HG02938 (cell line): ENCODE measurements around the gene CLIC6.

ENCODE experiments used
- ATAC-seq: cut with Tn5 transposase; IDR thresholded peaks from one replicate; pipeline ENCODE4 v1.9.1; 2021; ENCODE audit warnings: mild to moderate bottlenecking, moderate library complexity; ENCODE audit not compliant: unreplicated experiment

Gene CLIC6

DNA sequence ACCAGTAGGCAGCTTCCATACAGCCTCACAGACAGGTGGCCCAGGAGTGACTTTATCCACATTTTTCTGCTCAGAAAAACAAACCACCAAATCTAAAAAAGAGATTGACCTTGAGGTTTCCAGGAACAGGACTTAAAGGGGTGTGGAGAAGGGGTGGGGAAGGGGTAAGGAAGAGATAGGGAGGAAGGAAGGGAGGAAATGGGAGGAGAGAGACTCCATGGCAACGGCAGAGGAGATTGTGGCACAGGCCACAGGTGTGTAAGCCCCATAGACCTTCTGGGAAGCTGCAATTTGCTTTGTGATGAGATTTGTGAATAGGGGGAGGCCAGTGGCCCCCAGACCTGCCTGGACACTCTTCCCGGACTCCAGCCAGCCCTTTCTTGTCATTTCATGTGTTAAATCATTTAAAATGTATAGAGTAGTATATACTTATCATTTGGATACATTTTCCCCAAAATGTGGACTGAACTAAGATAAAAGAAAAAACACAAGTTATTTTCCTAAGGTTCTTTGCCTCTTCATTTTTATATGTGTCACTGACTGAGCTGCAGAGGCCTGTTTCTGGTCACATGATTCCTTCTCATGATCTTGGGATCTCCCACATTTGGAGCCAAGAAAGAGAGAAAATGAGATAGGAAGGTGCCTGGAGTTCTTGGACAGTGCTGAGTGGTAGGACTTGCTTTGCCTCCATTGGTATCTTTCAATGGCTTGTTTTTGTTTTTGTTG, 55.5 kb downstream of the CLIC6 start:
- no peak for ATAC-seq

DNA sequence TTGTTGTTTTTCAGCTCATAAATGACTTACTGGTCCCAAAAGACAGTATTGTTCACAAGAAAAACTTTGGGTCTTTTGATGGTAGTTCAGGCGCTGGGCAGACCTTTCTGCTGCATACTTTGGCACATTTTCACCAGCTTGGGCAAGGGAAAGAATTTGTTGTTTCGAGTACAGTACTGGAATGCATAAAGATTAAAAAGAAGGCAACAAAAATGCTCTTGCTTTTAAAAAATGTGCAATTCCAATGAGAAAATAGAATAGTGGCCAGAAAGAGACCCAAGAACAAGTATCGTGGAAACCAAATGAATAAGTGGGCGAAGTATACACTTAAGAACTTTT, 56.0 kb downstream of the CLIC6 start:
- no peak for ATAC-seq

DNA sequence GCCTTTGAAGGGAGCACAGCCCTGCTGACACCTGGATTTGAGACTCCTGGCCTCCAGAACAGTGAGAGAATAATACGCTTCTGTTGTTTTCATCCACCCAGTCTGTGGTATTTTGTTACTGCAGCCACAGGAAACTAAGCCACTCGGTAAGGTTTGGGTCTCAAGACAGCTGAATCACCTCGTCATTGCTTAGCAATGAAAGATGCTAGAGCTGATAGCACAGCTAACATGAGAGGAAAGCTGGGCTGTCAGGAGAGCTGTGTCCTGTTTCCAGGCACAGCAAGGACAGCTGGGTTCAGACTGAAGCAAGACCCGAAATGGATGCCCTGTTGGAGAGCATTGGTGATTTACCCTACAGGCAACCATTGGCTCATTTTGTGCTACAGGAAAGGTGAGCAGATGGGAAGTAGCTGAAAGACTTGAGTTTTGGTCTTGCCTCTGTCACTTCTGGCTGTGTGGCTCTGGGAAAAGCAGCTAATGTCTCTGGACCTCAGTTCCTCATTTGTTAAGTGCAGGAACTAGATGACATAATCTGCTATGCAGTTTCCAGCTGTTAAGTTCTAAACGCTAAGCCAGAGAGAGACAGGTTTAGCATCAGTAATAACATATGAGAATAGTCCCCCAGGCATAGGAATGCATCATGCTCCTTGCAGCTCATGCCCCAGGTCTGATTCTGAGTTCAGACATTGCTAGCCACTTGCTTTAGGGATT, 58.0 kb downstream of the CLIC6 start:
- no peak for ATAC-seq

DNA sequence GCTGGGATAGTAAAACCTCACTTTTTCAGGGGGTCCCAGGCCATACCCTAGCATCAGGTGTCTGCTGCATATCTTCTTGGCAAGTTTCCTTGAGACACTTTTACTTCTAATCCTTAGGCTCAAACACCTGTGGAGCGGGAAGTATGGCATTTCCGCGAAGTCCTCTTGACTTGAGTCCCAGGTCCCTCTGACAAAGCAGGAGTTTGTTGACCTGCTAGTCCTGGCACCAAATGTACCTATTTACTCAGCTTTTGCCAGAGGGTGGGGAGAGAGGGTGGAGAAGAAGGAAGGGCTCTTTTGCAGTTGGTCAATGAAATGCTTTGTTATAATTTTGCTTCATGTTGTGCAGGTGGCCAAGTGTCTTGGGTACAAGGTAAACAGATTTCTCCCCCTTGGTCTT, 59.7 kb downstream of the CLIC6 start:
- ATAC-seq = no peak

DNA sequence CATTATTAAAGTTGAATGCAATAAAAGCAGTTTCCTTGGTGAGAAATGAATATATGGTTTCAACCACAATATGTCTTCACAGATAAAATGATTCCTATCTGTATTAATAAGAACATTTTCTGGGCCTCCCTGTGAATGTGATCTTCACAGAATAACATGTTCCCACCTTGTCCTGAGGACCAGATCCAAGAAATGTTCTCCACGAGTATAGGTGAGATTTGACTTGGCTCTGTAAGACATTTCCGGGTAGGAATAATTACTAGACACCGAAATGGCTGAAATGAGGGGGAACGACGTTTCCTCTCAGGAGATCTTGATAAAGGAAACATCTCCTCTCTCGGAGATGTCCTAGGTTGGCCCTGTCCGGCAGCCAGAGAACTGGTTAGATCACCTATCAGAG, 61.4 kb downstream of the CLIC6 start:
- ATAC-seq = no peak

DNA sequence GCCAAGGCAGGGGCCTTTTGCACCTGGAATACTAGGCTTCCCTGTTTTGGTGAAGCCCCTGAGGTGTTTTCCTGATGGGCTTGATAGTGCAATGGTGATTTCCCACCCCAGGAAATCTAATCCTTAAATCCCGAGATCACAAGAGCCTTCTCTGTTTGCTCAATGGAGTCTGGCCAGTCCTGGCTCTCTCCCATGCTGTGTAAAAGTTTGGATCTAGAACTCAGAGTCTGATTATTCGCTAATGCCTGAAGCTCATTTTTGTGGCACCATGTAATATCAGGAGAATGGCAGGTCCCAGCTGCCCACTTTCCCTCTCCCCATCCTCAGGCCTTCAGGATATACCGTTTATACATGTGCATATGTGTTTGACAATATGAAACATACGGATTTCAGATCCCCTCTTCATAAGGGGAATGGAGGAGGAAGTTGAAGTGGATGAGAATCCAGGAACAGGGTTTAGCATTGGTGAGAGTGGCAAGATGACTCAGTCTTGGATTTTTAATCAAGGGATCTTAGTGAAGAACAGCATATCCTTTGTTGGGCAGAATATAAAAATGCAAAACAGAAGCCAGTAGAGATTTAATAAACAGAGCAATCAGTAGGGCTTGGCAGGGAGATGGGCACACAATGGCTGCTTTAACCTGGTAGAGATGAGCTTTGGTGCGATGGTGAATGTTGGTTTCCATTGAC, 62.1 kb downstream of the CLIC6 start:
- ATAC-seq = no peak

DNA sequence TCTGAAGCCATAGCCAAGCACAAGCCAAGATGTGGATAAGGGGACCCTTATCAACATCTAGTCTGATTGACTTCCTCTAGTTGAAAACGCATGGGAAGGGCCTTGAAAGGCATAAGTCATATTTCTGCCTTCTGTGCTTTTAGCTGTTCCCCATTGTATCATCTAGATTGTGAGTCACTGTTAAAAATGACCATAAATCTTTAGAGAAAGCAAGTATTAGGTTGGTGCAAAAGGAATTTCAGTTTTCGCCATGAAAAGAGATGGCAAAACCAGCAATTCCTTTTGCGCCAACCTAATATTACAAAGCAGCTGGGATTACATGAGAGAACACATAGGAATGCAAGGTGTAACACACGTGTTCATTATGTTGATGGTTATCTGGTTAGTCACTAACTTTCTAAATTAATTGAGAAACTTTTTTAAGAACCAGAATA, 63.6 kb downstream of the CLIC6 start:
- ATAC-seq = no peak

DNA sequence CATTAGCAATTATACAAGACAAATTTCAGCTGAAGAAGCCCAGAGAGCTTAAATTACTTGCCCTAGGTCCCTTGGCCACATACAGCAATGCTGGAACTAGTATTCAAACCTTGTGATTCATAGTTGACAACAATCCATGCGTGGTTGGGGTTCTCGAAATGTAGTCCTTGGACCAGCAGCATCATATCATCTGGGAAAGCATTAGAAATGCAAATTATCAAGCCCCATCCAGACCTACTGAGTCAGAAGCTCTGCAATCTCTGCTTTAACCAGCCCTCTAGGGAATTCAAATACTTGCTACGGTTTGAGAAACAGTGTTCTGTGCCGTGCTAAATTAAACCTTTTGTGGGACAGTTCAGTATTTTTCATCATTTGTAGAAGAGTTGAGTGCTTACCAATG, 65.1 kb downstream of the CLIC6 start:
- no peak for ATAC-seq

DNA sequence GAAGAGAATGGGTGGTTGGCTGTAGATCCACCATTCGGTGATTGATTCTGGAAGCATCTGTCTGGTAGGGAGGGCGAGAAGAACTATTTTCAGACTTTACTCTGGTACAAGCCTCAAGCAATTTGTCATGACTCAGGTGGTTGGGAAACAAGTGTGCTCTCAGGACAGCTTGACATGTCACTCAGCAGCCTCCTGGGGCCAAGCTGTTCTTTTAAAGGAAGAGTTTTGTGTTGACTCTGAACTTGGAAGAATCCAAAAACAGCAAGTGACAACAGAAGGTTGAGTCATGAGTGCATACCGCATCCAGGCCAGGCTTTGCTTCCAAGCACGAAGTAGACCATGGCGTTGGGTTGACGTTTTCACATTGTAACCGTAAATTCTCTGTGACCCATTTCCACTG, 65.9 kb downstream of the CLIC6 start:
- no peak for ATAC-seq

DNA sequence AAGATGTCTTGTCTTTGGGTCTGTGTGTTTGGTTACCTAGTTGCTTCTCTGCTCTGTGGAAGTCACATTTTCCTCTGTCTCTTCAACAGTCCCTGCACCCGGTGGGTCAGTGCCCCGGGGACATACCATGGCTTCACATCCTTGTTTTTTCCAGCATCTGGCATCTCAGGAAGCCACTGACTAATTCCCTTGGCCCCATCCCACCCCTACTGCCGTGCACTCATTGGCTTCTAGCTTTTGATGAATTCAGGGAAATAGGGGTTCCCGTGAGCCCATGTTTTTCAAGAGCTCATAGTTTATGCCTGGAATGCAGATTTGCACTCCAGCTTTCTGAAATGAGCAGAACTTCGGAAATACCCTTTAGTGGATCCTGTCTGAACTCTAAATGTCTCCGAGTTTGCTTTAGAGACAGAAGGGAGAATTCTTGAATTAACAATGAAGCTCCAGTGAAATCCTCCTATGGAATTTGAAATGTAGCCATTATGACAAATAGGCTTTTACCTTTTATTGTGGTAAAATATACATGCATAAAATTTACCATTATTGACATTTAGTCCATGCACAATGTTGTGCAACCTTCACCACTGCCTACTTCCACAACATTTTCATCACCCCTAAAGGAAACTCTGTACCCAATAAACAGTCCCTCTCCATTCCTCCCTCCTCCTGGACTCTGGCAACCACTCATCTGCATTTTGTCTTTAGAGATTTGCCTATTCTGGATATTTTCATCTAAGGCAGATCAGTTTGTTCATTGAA, 67.5 kb downstream of the CLIC6 start:
- no peak for ATAC-seq

DNA sequence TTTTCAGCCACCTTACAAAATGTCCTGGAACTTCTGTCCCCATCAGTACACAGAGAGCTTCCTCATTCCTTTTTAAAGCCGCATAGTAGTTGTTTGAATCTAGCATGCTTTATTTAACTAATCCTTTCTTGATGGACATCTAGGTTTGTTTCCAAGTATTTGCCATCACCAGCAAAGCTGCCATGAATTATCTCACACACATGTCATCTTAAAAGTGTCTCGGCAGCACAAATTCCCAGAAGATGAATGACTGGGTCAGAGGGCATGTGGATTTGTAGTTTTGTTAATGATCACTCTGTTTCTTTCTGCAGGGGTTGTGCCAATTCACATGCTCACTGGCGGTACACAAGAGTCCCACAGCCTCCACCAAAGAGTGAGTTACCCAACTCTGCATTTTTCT, 68.3 kb downstream of the CLIC6 start:
- no peak for ATAC-seq

DNA sequence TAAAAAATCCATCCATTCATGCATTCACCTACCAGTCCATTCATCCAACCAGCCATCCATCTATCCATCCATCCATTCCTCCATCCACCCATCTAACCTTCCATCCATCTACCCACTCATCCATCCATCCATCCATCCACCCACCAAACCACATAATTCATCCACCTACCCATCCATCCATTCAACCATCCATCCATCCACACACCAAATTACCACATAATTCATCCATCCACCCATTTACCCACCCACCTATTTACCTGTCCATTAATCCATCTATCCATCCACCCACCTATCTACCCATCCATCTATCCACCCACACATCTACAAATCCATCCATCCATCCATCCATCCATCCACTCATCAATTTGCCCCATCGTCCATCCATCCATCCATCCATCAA, 71.4 kb downstream of the CLIC6 start:
- no peak for ATAC-seq

DNA sequence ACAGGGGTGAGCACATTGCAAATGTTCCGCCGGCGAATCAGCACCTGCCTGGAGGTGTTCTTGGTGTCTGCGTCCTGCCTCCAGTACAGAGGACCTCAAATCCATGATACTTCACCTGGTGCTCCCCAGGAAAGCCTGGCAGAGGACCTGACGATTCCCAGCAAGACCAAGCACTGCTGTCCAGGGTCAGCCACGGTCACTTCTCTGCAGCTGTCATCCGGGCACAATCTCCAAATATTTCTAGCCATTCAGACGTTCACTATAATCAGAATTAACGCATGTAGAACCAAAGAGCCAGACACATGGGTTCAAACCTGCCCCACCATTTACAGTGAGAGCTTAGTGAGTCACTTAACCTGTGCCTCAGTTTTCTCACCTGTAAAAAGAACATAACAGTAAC, 74.5 kb downstream of the CLIC6 start:
- no peak for ATAC-seq

DNA sequence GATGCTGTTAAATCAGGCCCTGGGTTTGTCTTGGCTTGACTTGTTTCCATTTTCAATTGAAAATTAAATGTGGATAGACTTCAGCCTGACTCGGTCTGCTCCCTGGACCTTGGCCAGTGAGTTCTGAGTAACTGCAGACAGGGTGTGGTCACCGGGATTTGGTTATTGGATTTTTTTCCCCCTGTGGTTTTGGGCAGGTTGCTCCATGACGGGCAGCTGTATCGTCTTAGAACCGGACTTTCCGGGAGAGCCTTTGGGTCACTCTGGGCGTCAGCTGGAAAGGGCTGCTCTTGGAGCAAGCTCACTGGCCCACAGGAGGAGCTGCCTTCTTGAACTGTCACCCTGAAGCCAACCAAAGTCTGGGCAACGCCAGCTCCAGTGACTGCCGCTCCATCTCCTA, 75.0 kb downstream of the CLIC6 start:
- no peak for ATAC-seq

DNA sequence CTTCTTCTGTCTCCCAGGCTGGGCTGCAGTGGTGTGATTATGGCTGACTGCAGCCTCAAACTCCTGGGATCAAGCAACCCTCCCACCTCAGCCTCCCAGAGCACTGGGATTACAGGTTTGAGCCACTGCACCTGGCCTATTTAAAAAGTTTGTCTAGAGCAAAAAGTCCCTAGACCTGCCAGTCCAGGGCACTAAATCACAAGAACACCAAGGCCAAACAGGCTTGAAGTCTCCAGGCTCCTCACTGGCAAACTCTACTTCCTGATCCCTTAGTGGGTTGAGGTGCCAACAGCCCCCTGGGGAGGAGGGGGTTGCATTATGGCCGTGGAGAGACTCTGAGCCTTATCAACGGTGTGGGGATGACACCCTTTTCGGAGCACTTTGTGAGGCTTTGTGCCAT, 76.0 kb downstream of the CLIC6 start:
- no peak for ATAC-seq

DNA sequence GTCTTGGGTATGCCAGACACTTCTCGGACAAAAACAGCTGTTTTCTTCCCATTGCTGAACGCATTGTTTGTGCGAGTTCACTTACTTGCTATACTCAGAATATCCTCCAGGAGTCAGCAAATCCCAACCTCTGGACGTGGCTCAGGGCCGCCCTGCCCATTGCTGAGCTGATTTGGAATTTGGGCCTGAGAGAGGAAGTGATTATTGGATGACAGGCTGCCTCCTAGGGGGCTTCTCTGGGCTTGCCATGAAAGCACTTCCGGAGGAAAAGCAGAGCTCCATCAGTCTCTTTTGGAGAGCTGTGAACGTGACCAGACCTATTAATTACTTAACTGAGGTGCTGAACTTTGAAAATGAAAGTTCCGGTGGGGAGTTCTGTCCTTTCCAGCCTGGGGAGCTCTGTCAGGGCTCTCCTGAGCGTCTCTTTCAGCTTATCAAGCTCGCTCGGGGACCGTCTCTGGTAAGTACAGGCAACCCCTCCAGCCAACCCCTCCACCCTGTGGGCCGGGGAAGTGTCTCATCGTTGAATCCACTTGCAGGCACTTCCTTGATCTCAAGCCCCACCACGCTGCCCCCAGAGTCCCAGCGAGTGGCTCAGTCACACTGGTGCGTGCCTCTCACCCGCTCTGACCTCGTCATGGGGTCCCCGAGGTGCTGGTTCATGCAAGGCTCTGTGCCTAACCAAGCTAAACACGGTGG, 76.9 kb downstream of the CLIC6 start:
- peak; percentile 70 for ATAC-seq

DNA sequence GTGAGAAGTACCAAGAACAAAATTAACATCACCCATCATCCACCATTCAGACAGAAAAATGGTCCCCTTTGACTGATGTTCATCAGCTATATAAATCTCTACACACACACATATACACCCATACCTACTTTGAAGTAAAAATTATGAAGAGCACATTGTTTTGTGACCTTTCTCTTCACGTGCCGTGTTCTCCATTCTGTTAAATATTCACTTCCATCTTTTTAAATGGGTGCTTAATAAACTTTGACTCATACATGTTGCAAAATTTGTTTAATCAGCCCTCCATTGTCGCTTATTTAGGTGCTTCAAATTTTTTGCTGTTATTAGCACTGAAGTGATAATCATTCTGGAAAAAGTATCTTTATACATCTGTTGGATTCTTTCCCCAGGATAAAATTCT, 80.1 kb downstream of the CLIC6 start:
- no peak for ATAC-seq

DNA sequence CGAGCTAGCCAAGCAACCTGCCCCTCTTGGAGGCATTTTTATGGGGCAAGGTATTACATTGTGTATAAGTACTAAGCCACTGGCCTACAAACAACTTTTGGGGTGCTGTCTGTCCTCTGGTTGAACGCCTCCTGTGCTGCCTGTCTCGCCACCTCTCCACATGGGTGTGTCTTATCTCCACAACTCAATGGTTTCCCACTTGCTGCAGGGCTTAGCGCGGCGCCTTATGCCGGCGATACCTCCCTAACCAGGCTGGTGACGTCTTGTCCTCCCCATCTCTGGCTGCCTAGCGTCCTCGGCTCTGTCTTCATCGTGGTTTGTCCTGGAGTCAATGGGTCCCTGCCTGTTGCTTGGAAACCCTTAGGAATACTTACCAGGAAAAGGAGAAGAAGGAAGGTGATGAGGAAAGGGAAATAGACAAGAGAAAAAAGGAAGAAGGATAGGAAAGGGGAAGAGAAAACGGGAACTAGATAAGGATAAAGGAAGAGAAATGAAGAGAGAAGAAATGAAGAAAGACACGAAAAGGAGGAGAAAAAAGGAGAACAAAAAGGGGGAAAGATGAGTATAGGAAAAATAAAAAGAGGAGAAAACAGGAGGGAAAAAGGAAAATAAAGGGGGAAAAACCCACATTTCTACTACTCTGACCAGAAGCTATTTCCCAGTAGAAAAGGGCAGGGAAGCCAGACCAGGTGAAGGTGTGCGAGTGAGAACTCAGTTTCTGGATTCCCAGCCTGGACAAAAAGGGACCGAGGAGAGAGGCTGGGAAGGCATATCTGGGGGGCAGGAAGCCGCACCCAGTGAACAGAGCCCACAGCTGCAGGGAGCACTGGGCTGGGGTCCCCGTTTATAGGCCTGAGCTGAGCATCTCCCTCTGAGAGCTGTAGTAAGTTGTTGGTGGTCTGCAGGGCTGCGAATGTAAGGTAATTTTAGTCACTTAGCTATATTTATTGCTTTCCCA, 86.2 kb downstream of the CLIC6 start:
- no peak for ATAC-seq

DNA sequence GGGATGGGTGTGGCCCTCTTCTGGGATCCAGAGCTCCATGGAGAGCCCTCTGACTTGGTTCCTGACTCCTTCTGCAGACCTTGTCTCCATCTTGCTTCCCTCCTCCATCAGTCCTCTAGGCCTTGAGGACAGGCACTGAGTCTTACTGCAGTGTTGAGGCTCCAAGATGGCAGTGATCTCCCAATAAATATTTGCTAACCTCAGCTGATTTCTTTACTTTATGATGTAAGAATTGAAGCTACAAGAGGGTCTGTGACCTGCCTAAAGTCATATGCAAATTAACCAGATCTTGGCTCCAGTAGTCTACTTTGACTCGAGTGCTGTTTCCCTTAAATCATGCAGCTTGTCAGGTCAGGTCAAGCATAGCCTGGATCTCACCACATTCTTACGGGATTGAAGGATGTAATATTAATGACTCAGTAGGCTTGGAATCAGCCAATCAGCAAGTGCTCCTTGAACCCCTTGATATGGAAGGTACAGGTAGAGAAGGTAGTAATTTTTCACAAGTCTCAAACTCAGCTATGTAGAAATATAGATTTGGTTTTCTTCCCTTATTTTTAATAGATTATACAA, 93.0 kb downstream of the CLIC6 start:
- ATAC-seq = no peak
